ENCODE measurements around the gene SHISA7.

DNA sequence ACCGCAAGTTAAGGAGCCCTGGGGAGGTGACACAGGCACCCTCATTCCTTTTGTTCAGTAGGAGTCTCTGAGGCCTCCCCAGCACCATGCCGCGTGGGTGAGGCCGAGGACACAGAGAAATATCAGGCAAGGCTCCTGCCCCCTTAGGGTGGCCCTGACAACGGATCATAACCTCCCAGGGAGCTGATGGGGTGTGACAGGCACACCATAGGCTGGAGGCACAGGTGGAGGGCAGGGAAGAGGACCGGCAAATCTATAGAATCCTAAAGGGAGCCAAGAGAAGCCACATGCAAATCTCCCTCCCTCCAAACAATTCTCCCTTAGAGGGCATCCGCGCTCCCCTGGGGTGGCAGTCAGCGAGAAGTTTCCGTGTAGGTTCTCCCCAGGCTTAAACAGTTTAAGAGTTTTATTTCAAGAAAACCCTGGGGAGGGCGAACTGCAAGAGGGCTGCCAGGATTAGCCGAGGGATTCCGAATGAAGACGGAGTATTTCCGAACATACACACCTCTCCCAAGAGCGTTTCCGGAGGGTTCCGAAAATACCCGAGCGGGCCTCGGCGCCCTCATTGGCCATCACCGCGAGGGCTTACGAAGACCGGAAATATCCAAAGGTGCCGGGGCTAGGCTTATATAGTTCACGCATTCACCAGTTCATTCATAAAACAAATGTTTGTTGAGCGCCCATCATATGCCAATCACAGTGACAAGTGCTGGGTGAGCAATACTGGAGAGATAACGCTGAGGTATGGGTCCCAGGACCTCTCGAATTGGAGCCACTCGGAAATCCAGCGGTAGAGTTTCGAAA, 58.0 kb downstream of the SHISA7 start:
- TF ChIP-seq, protein P1, sequence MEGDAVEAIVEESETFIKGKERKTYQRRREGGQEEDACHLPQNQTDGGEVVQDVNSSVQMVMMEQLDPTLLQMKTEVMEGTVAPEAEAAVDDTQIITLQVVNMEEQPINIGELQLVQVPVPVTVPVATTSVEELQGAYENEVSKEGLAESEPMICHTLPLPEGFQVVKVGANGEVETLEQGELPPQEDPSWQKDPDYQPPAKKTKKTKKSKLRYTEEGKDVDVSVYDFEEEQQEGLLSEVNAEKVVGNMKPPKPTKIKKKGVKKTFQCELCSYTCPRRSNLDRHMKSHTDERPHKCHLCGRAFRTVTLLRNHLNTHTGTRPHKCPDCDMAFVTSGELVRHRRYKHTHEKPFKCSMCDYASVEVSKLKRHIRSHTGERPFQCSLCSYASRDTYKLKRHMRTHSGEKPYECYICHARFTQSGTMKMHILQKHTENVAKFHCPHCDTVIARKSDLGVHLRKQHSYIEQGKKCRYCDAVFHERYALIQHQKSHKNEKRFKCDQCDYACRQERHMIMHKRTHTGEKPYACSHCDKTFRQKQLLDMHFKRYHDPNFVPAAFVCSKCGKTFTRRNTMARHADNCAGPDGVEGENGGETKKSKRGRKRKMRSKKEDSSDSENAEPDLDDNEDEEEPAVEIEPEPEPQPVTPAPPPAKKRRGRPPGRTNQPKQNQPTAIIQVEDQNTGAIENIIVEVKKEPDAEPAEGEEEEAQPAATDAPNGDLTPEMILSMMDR (IDR thresholded peaks at IDR 0.05; ENCODE audit: insufficient read depth, low read length): no peak
- TF ChIP-seq, protein P2, sequence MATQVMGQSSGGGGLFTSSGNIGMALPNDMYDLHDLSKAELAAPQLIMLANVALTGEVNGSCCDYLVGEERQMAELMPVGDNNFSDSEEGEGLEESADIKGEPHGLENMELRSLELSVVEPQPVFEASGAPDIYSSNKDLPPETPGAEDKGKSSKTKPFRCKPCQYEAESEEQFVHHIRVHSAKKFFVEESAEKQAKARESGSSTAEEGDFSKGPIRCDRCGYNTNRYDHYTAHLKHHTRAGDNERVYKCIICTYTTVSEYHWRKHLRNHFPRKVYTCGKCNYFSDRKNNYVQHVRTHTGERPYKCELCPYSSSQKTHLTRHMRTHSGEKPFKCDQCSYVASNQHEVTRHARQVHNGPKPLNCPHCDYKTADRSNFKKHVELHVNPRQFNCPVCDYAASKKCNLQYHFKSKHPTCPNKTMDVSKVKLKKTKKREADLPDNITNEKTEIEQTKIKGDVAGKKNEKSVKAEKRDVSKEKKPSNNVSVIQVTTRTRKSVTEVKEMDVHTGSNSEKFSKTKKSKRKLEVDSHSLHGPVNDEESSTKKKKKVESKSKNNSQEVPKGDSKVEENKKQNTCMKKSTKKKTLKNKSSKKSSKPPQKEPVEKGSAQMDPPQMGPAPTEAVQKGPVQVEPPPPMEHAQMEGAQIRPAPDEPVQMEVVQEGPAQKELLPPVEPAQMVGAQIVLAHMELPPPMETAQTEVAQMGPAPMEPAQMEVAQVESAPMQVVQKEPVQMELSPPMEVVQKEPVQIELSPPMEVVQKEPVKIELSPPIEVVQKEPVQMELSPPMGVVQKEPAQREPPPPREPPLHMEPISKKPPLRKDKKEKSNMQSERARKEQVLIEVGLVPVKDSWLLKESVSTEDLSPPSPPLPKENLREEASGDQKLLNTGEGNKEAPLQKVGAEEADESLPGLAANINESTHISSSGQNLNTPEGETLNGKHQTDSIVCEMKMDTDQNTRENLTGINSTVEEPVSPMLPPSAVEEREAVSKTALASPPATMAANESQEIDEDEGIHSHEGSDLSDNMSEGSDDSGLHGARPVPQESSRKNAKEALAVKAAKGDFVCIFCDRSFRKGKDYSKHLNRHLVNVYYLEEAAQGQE (IDR thresholded peaks at IDR 0.05; ENCODE audit: insufficient replicate concordance, low read depth): no peak
- no peak for TF ChIP-seq POLR2AphosphoS5 (IDR thresholded peaks at IDR 0.05; ENCODE audit: low read depth)
